H1 (cell line): ENCODE data around the gene WDR5. TPM values are rescaled to one million over a fixed set of nuclear protein-coding genes. Genes with fewer than 3 reads are reported as not detected.

Source experiments
- EGR1 ChIP-seq: IDR thresholded peaks from 2 replicates; pipeline ENCODE4 v1.6.1; 2011; ENCODE audit warnings: low read depth, low read length, borderline replicate concordance
- NANOG ChIP-seq: IDR thresholded peaks from 2 replicates; pipeline ENCODE4 v1.6.1; 2011; ENCODE audit warnings: low read length, low read depth, mild to moderate bottlenecking, inconsistent platforms; ENCODE audit not compliant: insufficient read depth, poor library complexity, severe bottlenecking
- RBBP5 ChIP-seq: IDR thresholded peaks from 2 replicates; pipeline ENCODE4 v1.7.1; 2012; ENCODE audit warnings: low read depth, mild to moderate bottlenecking, inconsistent platforms, low read length, moderate library complexity, borderline replicate concordance
- YY1 ChIP-seq: IDR thresholded peaks from 2 replicates; pipeline ENCODE4 v1.6.1; 2011; ENCODE audit warnings: low read depth, mild to moderate bottlenecking, low read length
- polyA plus RNA-seq, 7 experiments: library from polyadenylated mRNA; depleted of rRNA in 3 of 7; stranded (reverse) in 5 of 7; unstranded in 2 of 7; fragments of >200 nt in 5 of 7; fragments of 200-250 nt in 2 of 7; gene quantifications; 1 replicate in 5 of 7; 2 replicates in 1 of 7; 4 replicates in 1 of 7; pipeline versions ENCODE4 v1.2.1 to v1.2.3, GENCODE V29; 2011 to 2013; ENCODE audit warnings: missing spikeins in 2 of 7, mixed read lengths in 2 of 7
- total RNA-seq: library from RNA; stranded (reverse); fragmentation: NEBNext Ultra II Directional; extraction: Animal tissue kit (Norgen Biotek cat#: 25700); gene quantifications from 2 replicates; pipeline ENCODE4 v1.2.1, GENCODE V29; 2021

WDR5 gene
- total and polyA plus RNA-seq, 2 of the 8 experiments (the other 6 are each of a cell fraction or from before 2014, with no cell fraction given): 38.4 to 68.1 TPM

DNA sequence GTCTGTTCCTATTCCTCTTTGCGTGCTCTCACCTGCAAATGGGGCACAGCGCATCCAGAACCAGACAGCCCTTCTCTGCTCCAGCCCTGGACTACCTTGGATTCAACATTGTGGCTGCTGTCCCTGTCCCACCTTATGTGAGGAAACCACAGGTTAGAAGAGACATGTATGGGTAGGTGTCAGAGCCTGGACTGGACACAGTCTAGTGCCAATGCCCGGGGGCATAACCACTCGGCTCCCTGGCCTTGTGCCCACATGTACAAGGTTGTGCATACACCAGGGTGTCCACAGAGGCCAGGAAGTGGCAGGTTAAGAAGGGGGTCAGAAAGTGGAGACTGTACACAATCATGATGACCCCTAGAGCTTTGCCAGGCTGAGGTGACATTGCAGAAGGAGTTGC lies 45.9 kb upstream of the WDR5 start (continued):
- TF ChIP-seq YY1: no peak
- TF ChIP-seq EGR1: no peak
- no peak for TF ChIP-seq NANOG
- TF ChIP-seq RBBP5: no peak
